Endothelial cell of umbilical vein (primary cell): Measurements from ENCODE around the gene PML.

ENCODE experiments used
- JUN ChIP-seq: IDR thresholded peaks from 2 replicates; pipeline ENCODE4 v1.6.1; 2011; ENCODE audit warnings: borderline replicate concordance, low read depth; ENCODE audit not compliant: insufficient read length, insufficient read depth
- POLR2A ChIP-seq: IDR thresholded peaks from 2 replicates; pipeline ENCODE4 v1.6.1; 2012; ENCODE audit warnings: low read depth, mild to moderate bottlenecking, control low read depth, low read length
- POLR2AphosphoS5 ChIP-seq: IDR thresholded peaks from 2 replicates; pipeline ENCODE4 v1.6.1; 2012; ENCODE audit warnings: low read depth, mild to moderate bottlenecking, control low read depth, low read length, moderate library complexity; ENCODE audit not compliant: insufficient read depth
- TF ChIP-seq, protein P1 (sequence below), 2 donors: IDR thresholded peaks; 1 replicate in 1 of 2; 2 replicates in 1 of 2; pipeline ENCODE4 v1.5.1; 2011; ENCODE audit warnings: low read length in 2 of 2, mild to moderate bottlenecking in 2 of 2, moderate library complexity in 2 of 2, control low read depth in 1 of 2, inconsistent platforms in 1 of 2, low read depth in 1 of 2; ENCODE audit not compliant: insufficient read depth in 1 of 2; ENCODE audit errors: extremely low read depth in 1 of 2

GRCh38 chr15:74041777-74042435 is 47.4 kb downstream of the PML start:
- TF ChIP-seq POLR2A (no peak), JUN (no peak), POLR2AphosphoS5 (no peak)
- TF ChIP-seq, protein P1, sequence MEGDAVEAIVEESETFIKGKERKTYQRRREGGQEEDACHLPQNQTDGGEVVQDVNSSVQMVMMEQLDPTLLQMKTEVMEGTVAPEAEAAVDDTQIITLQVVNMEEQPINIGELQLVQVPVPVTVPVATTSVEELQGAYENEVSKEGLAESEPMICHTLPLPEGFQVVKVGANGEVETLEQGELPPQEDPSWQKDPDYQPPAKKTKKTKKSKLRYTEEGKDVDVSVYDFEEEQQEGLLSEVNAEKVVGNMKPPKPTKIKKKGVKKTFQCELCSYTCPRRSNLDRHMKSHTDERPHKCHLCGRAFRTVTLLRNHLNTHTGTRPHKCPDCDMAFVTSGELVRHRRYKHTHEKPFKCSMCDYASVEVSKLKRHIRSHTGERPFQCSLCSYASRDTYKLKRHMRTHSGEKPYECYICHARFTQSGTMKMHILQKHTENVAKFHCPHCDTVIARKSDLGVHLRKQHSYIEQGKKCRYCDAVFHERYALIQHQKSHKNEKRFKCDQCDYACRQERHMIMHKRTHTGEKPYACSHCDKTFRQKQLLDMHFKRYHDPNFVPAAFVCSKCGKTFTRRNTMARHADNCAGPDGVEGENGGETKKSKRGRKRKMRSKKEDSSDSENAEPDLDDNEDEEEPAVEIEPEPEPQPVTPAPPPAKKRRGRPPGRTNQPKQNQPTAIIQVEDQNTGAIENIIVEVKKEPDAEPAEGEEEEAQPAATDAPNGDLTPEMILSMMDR (IDR thresholded peaks at IDR 0.05; ENCODE audit: extremely low read depth in 1 of 2, insufficient read depth in 1 of 2, low read depth in 1 of 2, low read length in 2 of 2) = no peak
